Ovary (tissue), 3 donors: ENCODE data around the gene DNAH6.

Experiments used
- CTCF ChIP-seq, 3 donors: fragments of 450-650 bp in 2 of 3; fragments of 200-600 bp in 1 of 3; IDR thresholded peaks; one replicate each; pipeline versions ENCODE4 v1.5.1 to v1.8.0; 2016 to 2022; ENCODE audit warnings: antibody characterized with exemption in 3 of 3, mild to moderate bottlenecking in 1 of 3
- POLR2A ChIP-seq: fragments of 450-650 bp; IDR thresholded peaks from one replicate; pipeline ENCODE4 v1.6.1; 2017; ENCODE audit warnings: antibody characterized with exemption, mild to moderate bottlenecking, moderate library complexity
- donor health status: DM: no; HTN: no; CAD: no.

GRCh38 chr2:84702941-84703340, 186.6 kb downstream of the DNAH6 start:
- no peak for TF ChIP-seq CTCF (IDR thresholded peaks at IDR 0.05)
- TF ChIP-seq POLR2A: no peak
